Adipocyte (in vitro differentiated cells): ENCODE data around the gene UBR1.

ENCODE experiments used
- DNase-seq: peaks from one replicate; pipeline ENCODE4 v3.0.0-alpha.2; 2015; ENCODE audit warnings: low read depth
- H3K27me3 ChIP-seq: replicated peaks from 2 replicates; pipeline ENCODE4 v1.7.0; 2013; ENCODE audit warnings: mild to moderate bottlenecking, low read length, moderate library complexity; ENCODE audit not compliant: control insufficient read depth, insufficient read depth
- H3K36me3 ChIP-seq: 2 replicates; pipeline ENCODE4 v1.7.0; 2013; ENCODE audit warnings: low read length, mild to moderate bottlenecking, moderate library complexity; ENCODE audit not compliant: control insufficient read depth, insufficient read depth, severe bottlenecking
- H3K4me1 ChIP-seq: 2 replicates; pipeline ENCODE4 v1.7.0; 2013; ENCODE audit warnings: mild to moderate bottlenecking, low read length, moderate library complexity; ENCODE audit not compliant: control insufficient read depth, insufficient read depth
- H3K4me3 ChIP-seq: 2 replicates; pipeline ENCODE4 v1.7.0; 2013; ENCODE audit warnings: mild to moderate bottlenecking, low read length, moderate library complexity
- H3K9ac ChIP-seq: 2 replicates; pipeline ENCODE4 v1.7.0; 2013; ENCODE audit warnings: mild to moderate bottlenecking, low read length, moderate library complexity
- H3K9me3 ChIP-seq: 2 replicates; pipeline ENCODE4 v1.7.0; 2013; ENCODE audit warnings: mild to moderate bottlenecking, low read length, moderate library complexity; ENCODE audit not compliant: control insufficient read depth

Gene UBR1

DNA sequence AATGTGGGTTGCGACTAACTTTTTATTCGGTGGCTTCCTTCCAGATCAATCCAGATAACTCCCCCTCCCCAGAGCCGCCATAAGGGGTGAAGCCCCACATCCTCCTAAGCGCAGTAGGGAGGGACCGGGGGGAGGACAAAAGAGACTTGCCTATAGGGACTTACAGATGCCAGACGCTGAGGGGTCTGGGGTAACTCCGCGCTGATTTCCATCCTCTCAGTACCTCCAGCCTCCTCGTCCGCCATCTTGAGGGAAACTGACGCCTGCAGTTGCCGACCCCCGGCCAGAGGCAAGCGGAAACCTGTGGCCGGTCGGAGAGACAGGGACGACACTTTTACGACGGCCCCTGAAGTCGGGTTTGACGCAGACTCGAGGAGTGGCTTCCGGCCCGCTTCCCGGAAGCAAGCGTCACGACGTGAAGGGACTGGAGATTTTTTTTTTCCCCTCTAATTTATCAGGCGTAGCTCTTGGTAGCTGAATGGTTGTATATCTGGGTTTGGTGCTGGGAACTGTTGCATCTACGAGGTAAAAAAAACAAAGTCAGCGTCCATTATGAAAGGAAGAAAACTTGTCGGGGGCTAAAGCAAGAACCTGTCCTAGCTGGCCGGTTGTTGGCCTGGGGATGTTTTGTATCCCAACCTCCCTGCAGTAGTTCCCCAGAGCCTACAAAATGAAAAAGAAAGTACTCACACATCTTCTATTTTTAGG lies at the start of gene UBR1:
TSS of gene UBR1 (minus strand) at position 261 of the 708 bp plus-strand sequence. CDS start at position 245, 16 bp downstream.
- Histone ChIP-seq H3K4me3 (peak within 1 kb of the TSS; percentile 94), H3K4me1 (peaks cover 24% of the 10 kb centered on the region), H3K9me3 (no peaks in the 10 kb centered on the region), H3K36me3 (peaks cover 6% of the 10 kb centered on the region), H3K9ac (peak within 1 kb of the TSS; percentile 95), H3K27me3 (no peaks in the 10 kb centered on the region)
- peak; percentile 97 for DNase-seq

DNA sequence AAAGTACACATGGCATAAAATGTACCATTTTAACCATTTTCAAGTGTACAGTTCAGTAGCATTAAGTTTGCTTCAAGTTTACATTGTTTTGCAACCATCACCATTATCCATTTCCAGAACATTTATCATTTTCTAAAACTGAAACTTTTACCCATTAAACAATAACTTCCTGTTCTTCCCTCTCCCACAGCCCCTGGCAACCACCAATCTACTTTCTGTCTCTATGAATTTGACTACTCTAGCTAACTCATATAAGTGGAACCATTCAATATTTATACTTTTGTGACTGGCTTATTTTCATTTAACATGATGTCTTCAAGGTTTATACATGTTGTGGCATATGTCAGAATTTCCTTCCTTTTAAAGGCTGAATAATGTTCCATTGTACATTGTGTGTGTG lies 47.4 kb upstream of the UBR1 start:
- Histone ChIP-seq H3K36me3 (peaks cover 25% of the 10 kb centered on the region), H3K9ac (no peak overlapping the region), H3K4me3 (no peak overlapping the region), H3K9me3 (no peaks in the 10 kb centered on the region), H3K27me3 (no peaks in the 10 kb centered on the region), H3K4me1 (no peaks in the 10 kb centered on the region)
- DNase-seq = no peak

DNA sequence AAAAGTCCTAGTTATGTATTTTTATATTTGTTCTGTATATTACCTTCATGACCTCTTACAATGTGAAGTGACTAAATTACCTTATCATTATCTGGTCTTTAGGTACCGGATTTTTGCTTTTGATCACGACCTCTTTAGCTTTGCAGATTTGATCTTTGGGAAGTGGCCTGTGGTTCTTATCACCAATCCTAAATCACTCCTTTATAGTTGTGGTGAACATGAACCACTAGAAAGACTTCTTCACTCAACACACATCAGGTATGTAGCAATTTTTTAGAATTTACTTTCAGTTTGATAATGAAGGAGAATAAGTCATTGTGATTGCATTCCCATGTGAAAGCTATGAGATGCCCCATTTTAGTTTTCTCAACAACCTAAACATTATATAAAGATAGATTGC lies 45.9 kb upstream of the UBR1 start:
- Histone ChIP-seq H3K4me1 (no peaks in the 10 kb centered on the region), H3K9ac (no peak overlapping the region), H3K4me3 (no peak overlapping the region), H3K9me3 (no peaks in the 10 kb centered on the region), H3K36me3 (peaks cover 36% of the 10 kb centered on the region), H3K27me3 (no peaks in the 10 kb centered on the region)
- DNase-seq = no peak

DNA sequence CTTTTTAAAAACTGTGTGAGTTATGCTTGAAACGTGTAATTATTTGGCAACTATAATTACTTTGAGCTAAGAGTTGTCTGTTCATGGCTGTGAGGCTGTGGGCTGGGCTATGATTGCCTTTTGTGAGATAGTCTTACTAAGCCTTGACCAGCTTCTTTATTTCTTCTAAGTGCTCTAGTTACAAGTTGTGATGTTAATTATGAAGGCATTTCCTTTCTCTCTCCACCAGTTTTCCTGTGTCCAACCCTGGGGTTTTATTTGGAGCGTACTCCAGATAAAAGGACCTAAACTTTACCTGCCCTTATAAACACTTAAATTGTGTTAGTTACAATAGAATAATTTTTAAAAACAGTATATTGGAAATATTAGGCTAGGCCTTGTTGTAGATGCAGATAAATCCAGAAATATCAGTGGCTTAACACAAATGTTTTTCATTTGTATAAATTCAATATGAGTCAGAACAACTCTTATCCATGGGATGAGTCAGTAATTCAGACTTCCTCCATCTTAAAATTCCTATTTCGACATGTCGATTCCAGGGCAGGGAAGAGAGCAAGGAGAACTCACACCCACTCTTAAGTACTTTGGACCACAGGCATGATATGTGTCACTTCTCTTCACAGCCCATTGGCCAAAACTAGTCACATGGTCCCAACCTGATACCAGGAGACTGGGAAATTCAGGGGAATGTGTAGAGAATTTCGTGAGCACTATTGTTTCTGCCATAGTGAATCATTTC lies 44.5 kb upstream of the UBR1 start:
- Histone ChIP-seq H3K27me3 (no peaks in the 10 kb centered on the region), H3K4me1 (no peaks in the 10 kb centered on the region), H3K4me3 (no peak overlapping the region), H3K9me3 (no peaks in the 10 kb centered on the region), H3K36me3 (peaks cover 37% of the 10 kb centered on the region), H3K9ac (no peak overlapping the region)
- DNase-seq = peak; percentile 85

DNA sequence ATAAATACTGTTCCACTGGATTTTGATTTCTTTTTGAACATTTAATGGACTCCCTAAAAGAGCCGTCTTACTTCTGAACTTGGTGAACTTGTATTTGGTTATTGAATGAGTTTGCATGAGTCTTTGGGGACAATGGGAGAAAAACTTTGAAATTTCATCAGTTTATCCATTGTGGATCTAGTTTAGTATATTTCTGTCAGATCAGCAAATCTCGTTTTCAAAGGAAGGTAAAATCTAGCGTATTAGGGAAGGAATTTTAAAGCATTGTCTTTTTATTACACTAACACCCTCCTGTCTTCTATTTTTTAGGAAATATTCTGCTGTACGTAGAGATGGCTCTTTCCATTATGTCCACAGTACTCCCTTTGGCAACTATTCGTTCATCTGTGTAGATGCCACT lies 40.3 kb upstream of the UBR1 start:
- H3K9ac ChIP-seq = no peak overlapping the region
- H3K9me3 ChIP-seq = no peaks in the 10 kb centered on the region

DNA sequence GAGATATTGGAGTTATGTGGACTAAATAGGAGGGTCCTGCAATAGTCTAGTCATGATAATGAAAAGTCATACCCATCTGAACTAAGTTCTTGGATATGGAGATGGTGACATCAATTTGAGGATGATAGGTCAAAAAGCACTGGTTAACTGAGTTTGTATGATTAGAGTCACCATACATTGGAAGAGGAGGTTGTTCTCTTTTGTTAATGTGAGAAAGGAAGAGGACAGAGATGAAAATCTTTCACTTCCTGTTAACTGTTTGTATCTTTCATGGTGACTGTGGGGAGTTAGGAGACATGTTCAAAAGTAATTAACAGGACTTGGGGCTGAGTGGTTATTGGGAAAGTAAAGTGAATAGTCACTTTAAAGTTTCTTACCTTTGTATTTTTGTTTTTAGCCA lies 38.7 kb upstream of the UBR1 start:
- Histone ChIP-seq H3K9me3 (no peaks in the 10 kb centered on the region), H3K9ac (no peak overlapping the region), H3K4me1 (no peaks in the 10 kb centered on the region), H3K27me3 (no peaks in the 10 kb centered on the region), H3K4me3 (no peak overlapping the region), H3K36me3 (peaks cover 44% of the 10 kb centered on the region)
- no peak for DNase-seq

More for the DNA sequence above, 40.3 kb upstream of the UBR1 start:
- Histone ChIP-seq H3K4me3 (no peak overlapping the region), H3K4me1 (no peaks in the 10 kb centered on the region), H3K27me3 (no peaks in the 10 kb centered on the region), H3K36me3 (peaks cover 30% of the 10 kb centered on the region)
- no peak for DNase-seq

DNA sequence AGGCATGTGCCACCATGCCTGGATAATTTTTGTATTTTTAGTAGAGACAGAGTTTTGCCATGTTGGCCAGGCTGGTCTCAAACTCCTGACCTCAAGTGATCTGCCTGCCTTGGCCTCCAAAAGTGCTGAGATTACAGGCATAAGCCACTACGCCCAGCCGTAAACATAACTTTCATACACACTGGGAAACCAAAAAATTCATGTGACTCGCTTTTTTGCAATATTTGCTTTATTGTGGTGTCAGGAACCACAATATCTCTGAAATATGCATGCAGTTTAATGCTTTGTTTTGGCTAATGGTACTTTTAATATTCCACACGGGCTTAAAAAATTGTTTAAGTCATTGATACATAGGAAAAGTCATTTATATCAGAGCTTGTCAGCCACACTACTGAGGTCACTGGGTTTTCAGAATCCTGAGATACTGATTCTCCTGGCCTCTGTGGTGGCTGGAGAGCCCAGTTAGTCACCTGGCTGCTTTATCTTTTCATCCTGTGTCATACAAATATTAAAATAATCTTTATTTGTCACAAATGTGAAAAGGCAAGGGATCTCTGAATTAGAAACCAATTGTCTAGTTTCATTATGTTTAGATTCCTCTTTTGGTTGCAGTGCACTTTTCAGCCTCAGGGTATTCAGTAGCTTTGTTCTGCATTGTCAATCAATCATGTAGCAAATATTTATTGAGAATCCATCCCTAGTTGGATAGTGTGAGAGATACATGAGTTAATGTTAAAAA lies 37.5 kb upstream of the UBR1 start:
- Histone ChIP-seq H3K4me1 (no peaks in the 10 kb centered on the region), H3K36me3 (peaks cover 46% of the 10 kb centered on the region), H3K9ac (no peak overlapping the region), H3K27me3 (no peaks in the 10 kb centered on the region), H3K4me3 (no peak overlapping the region), H3K9me3 (no peaks in the 10 kb centered on the region)
- DNase-seq = no peak

DNA sequence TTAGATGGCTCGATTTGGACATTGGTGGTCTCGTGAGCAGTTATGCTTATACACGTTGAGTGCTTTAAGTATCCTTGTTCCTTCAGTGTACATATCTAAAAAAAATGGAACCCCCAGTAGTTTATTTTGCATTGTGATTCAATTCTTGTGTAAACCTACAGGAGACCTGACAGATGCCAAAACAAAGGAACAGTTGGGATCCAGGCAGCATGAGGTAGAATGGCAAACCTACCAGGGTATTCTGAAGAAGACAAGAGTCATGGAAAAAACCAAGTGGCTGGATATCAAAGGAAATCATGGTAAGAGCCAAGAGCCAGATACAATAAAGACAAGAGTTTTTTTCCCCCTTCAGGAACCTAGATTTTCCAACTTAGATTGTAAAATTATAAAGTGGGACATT lies 29.5 kb upstream of the UBR1 start:
- Histone ChIP-seq H3K27me3 (no peaks in the 10 kb centered on the region), H3K4me1 (peaks cover 14% of the 10 kb centered on the region), H3K36me3 (peaks cover 31% of the 10 kb centered on the region), H3K9ac (no peak overlapping the region), H3K4me3 (no peak overlapping the region), H3K9me3 (no peaks in the 10 kb centered on the region)
- no peak for DNase-seq

DNA sequence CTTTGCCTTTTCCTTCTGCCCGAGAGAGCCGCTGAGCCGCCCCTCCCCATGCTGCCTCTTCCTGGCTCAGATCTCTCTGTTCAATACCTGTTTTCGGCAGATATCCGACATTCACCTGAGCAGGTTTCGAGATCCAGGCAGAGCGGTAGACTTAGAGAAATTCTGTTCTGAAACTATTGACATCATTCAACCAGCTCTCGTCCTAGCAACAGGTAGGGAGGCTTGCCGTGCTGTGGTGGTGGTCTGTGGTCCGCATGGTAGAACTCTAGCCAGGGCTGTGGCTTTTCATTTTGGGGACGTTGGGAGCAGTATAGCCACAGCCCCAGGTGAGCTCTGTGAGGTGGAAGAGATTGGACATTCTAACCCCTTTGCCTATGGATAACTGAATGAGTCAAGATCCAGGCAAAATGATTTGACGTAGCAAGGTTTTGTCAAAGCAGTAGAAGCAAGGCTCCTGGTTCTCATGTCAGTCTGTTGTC lies 28.4 kb upstream of the UBR1 start:
- peaks cover 14% of the 10 kb centered on the region for H3K4me1 ChIP-seq
- H3K36me3 ChIP-seq = peaks cover 22% of the 10 kb centered on the region
- no peaks in the 10 kb centered on the region for H3K9me3 ChIP-seq
- peak overlapping the region; percentile 89 for H3K4me3 ChIP-seq
- peak; percentile 8 for DNase-seq
- peak overlapping the region; percentile 89 for H3K9ac ChIP-seq
- no peaks in the 10 kb centered on the region for H3K27me3 ChIP-seq

DNA sequence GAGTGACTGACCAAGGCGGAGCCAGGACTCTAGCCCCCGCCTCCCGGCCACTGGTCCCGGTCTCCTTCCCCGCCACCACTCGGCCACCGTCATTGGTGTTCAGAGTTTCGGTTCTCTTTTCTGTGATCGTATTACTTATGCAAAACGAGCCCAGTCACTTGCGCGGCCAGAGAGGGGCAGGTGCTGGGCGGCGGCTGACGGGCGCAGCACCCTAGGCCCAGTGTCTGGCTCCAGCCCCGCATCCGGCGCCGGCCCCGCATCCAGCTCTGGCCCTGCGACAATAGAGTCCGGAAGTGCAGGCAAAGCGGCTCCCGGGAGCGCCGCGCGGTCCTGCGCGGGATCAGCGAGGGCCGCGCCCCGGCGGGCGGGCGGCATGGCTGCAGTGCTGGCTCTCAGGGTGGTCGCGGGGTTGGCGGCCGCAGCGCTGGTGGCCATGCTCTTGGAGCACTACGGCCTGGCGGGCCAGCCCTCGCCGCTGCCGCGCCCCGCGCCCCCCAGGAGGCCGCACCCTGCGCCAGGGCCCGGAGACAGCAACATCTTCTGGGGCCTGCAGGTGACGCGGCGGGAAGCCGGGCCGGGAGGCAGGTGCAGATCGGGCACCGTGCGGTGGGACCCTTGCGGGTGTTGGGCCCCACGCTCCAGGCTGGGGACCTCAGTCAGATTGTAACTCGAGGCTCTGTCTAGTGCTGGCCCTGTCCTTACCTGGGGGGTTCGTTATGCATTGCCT lies 27.8 kb upstream of the UBR1 start, which contains the start of gene TMEM62:
TSS of gene TMEM62 (plus strand) at position 157 of the 727 bp plus-strand sequence. CDS start at position 374, 217 bp downstream.
- peak; percentile 75 for DNase-seq
- H3K9ac ChIP-seq = peak within 1 kb of the TSS; percentile 89
- peaks cover 16% of the 10 kb centered on the region for H3K36me3 ChIP-seq
- H3K27me3 ChIP-seq = no peaks in the 10 kb centered on the region
- H3K9me3 ChIP-seq = no peaks in the 10 kb centered on the region
- peaks cover 14% of the 10 kb centered on the region for H3K4me1 ChIP-seq
- peak within 1 kb of the TSS; percentile 89 for H3K4me3 ChIP-seq
